ENCODE data around the gene OXSR1.

OXSR1 gene

GRCh38 chr3:38164952-38165721 lies at the start of gene OXSR1:
Gene OXSR1 (plus strand): TSS chr3:38165537. CDS start chr3:38165877, 340 bp downstream.
- peak; percentile 100 for DNase-seq

GRCh38 chr3:38115645-38116427 lies 49.5 kb upstream of the OXSR1 start:
- no peak for DNase-seq

- no peak for DNase-seq
Observed at GRCh38 chr3:38116471-38117162, 48.7 kb upstream of the OXSR1 start.

GRCh38 chr3:38117163-38117716 lies 48.1 kb upstream of the OXSR1 start:
- no peak for DNase-seq

GRCh38 chr3:38117748-38118420 lies 47.5 kb upstream of the OXSR1 start:
- DNase-seq: peak; percentile 45

- no peak for DNase-seq
Observed at GRCh38 chr3:38118421-38119247, 46.7 kb upstream of the OXSR1 start.

GRCh38 chr3:38119248-38119544 lies 46.1 kb upstream of the OXSR1 start:
- DNase-seq: no peak

GRCh38 chr3:38119821-38120692 lies 45.3 kb upstream of the OXSR1 start:
- no peak for DNase-seq

- no peak for DNase-seq
Observed at GRCh38 chr3:38120693-38121450, 44.5 kb upstream of the OXSR1 start.

- no peak for DNase-seq
Observed at GRCh38 chr3:38121451-38121831, 43.9 kb upstream of the OXSR1 start.

GRCh38 chr3:38121832-38122461 lies 43.4 kb upstream of the OXSR1 start:
- no peak for DNase-seq

- no peak for DNase-seq
Observed at GRCh38 chr3:38122712-38123290, 42.5 kb upstream of the OXSR1 start.

- no peak for DNase-seq
Observed at GRCh38 chr3:38124324-38125122, 40.8 kb upstream of the OXSR1 start.

GRCh38 chr3:38125305-38126120 lies 39.8 kb upstream of the OXSR1 start:
- DNase-seq: no peak

GRCh38 chr3:38126121-38126892 lies 39.0 kb upstream of the OXSR1 start:
- DNase-seq: no peak

GRCh38 chr3:38127611-38128302 lies 37.6 kb upstream of the OXSR1 start:
- no peak for DNase-seq

Measured in retina (tissue), 1 donor.